CD4-positive, alpha-beta T cell treated with Interleukin-1 beta for 1 hour (primary cell): ENCODE measurements around the gene OR7D2.

Experiments used
- DNase-seq, 2 donors: peaks; one replicate each; pipeline ENCODE4 v3.0.0-alpha.2; 2020 to 2022

Gene OR7D2

DNA sequence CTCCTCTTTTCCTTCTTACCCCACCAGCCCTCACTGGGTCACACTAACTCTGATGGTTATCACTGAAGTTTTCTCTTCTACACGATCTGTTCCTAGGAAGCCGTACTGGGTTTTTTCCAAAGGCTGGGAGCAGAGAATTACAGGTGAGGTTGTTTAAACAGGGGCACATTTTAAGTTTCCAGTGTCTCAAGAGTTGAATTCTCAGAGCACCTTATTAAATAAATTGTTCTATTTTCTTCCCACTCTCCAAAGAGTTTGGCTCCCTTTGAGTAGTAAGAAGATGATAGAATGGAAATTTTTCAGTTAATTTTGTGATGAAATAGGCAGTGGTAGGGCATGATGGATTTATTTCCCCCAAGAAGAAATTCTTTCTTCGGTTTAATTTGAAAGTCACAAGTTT is 40.7 kb downstream of the OR7D2 start, which contains the start of gene OR7D4:
Gene OR7D4 (minus strand): TSS at position 101 of the 400 bp plus-strand sequence. CDS start 4,752 bp downstream, outside the sequence.
- no peak for DNase-seq
